ENCODE measurements around the gene BUB1B. TPM values are rescaled to one million over a fixed set of nuclear protein-coding genes. Genes with fewer than 3 reads are reported as not detected.

Gene BUB1B
- total RNA-seq, 1 experiment from 2014 or later: 92.9 TPM

- H3K9me3 ChIP-seq (ENCODE audit: control insufficient read depth in 1 of 2, insufficient read depth in 1 of 2, low read depth in 1 of 2, low read length in 2 of 2): no peaks in the 10 kb centered on the region
- no peaks in the 10 kb centered on the region for H4K20me1 ChIP-seq (ENCODE audit: insufficient read depth)
- ATAC-seq: no peak
- no peak overlapping the region for H3K9ac ChIP-seq (ENCODE audit: low read length)
- intact Hi-C loops (cut with micrococcal nuclease): no loop called here
- BruUV-seq (replicated peaks): no TSS peak
- H3K27me3 ChIP-seq (ENCODE audit: insufficient read depth, low read length): no peaks in the 10 kb centered on the region
- H2AFZ ChIP-seq (ENCODE audit: low read depth, low read length, poor library complexity, severe bottlenecking): no peak overlapping the region
- peak overlapping the region; percentile 57; the same call in 1 of the 2 replicates for H3K27ac ChIP-seq (ENCODE audit: low read depth, low read length)
- CTCF ChIA-PET: interaction anchor here (1.0 to 1.7 kb wide), 3 partner anchors 12 to 322 kb away, joined by 3 to 5 read pairs (median 5); no protein-coding TSS in a partner anchor
- POLR2A ChIA-PET: no interaction called here
- peaks cover 0 to 3% of the 10 kb centered on the region in 2 experiments; a peak in 1 of 4 replicates for H3K36me3 ChIP-seq (ENCODE audit: control insufficient read depth in 1 of 2, insufficient read depth in 2 of 2, low read length in 2 of 2)
- no peak overlapping the region for H3K4me3 ChIP-seq (replicated peaks in 1 of 2; ENCODE audit: low read depth in 1 of 2, low read length in 2 of 2)
- H3K79me2 ChIP-seq (ENCODE audit: insufficient read depth, low read length): no peaks in the 10 kb centered on the region
- TF ChIP-seq CBX3 (IDR thresholded peaks at IDR 0.05; ENCODE audit: low read depth): no peak
- TF ChIP-seq MAX (IDR thresholded peaks at IDR 0.05): no peak
- TF ChIP-seq ZBTB33 (IDR thresholded peaks at IDR 0.05; ENCODE audit: extremely low read depth, insufficient replicate concordance, low read length): no peak
- no peak for TF ChIP-seq ELF1 (IDR thresholded peaks at IDR 0.05; ENCODE audit: borderline replicate concordance, low read depth)
- TF ChIP-seq EZH2 (IDR thresholded peaks at IDR 0.05): no peak
- TF ChIP-seq TCF7L2 (IDR thresholded peaks at IDR 0.05; ENCODE audit: borderline replicate concordance, extremely low read depth, insufficient read depth, insufficient read length): no peak
- TF ChIP-seq CTCF (IDR thresholded peaks at IDR 0.05 in 2 of 3, conservative IDR thresholded peaks at IDR 0.05 in 1 of 3; ENCODE audit: borderline replicate concordance in 1 of 3, insufficient read depth in 1 of 3, low read depth in 2 of 3, low read length in 2 of 3): no peak
- no peak for TF ChIP-seq REST (IDR thresholded peaks at IDR 0.05; ENCODE audit: low read depth)
- TF ChIP-seq RAD21 (IDR thresholded peaks at IDR 0.05; ENCODE audit: low read depth): no peak
- TF ChIP-seq POLR2A (IDR thresholded peaks at IDR 0.05; ENCODE audit: borderline replicate concordance, extremely low read depth, insufficient read depth, insufficient read length): no peak
- no peak for TF ChIP-seq YY1 (IDR thresholded peaks at IDR 0.05; ENCODE audit: extremely low read depth, insufficient replicate concordance, low read depth, low read length)
- no peak for TF ChIP-seq EGR1 (IDR thresholded peaks at IDR 0.05; ENCODE audit: low read depth)
- TF ChIP-seq SP1 (IDR thresholded peaks at IDR 0.05; ENCODE audit: low read depth): no peak
- TF ChIP-seq CEBPB (IDR thresholded peaks at IDR 0.05; ENCODE audit: low read depth): no peak
- no peak for TF ChIP-seq FOSL1 (IDR thresholded peaks at IDR 0.05; ENCODE audit: low read depth)
- TF ChIP-seq EZH2phosphoT487 (IDR thresholded peaks at IDR 0.05; ENCODE audit: borderline replicate concordance): no peak
- TF ChIP-seq POLR2AphosphoS5 (IDR thresholded peaks at IDR 0.05; ENCODE audit: low read depth, low read length): no peak
- RAD21 ChIA-PET (ENCODE audit: low non-redundant PET in 1 of 2, low total read pairs in 2 of 2, uncharacterized antibody in 2 of 2, unreplicated experiment in 2 of 2): no interaction called here
- H3K4me2 ChIP-seq (ENCODE audit: low read length): no peak overlapping the region
- peaks cover 17 to 28% of the 10 kb centered on the region in 2 experiments for H3K4me1 ChIP-seq (ENCODE audit: control insufficient read depth in 1 of 2, insufficient read depth in 2 of 2, low read length in 2 of 2)
- DNase-seq (ENCODE audit: low read depth, low spot score): no peak
- H3K9me2 ChIP-seq (ENCODE audit: insufficient read depth): no peaks in the 10 kb centered on the region
Measured at GRCh38 chr15:40267670-40268069, 106.8 kb downstream of the BUB1B start.

Data from HCT116 (cell line).